HG03439 (cell line): ENCODE data around the gene RALGPS1.

ENCODE experiments used
- ATAC-seq: cut with Tn5 transposase; IDR thresholded peaks from one replicate; pipeline ENCODE4 v1.9.1; 2021; ENCODE audit warnings: mild to moderate bottlenecking, moderate library complexity; ENCODE audit not compliant: unreplicated experiment

RALGPS1 gene

GRCh38 chr9:127020036-127020801 lies 105.6 kb downstream of the RALGPS1 start:
- no peak for ATAC-seq

- ATAC-seq = no peak
Observed at GRCh38 chr9:127020802-127021078, 106.2 kb downstream of the RALGPS1 start.

- no peak for ATAC-seq
Observed at GRCh38 chr9:127021664-127022363, 107.2 kb downstream of the RALGPS1 start.

DNA sequence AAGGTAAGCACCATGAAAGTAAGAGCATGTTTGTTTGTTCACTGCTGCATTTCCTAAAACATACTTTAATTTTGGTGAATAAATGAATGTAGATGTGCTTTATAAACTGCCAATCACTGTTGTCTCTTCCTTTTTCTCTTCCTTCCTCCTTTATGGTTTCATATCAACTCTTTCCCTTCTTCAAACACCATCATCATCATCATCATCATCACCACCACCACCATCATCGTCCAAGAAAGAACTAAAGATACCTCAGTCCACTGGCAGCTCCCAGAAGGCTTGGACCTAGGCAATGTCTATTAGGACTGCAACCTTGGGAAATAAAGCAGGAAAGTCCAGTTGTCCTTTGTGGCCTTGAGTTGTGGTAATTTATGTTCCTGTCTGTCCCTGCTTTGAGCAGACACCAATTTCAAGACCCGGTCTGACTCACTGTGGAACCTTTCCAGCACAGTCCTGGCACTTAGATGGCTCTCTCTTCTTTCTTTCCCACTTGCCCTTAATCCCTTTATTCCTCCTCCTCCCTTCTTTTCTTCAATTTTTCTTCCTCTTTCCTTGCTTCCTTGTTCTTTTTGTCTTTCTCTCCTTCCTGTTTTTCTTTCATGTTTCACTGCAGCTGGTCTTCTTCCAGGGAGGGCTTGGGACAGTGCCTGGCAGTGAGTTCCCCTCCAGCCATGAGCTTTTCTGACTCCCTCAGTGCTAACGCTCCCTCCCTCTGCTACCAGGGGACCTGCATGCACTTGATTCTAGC lies 108.5 kb downstream of the RALGPS1 start:
- ATAC-seq = no peak

GRCh38 chr9:127025042-127025441 lies 110.5 kb downstream of the RALGPS1 start:
- ATAC-seq = no peak

- ATAC-seq = no peak
Observed at GRCh38 chr9:127027694-127028093, 113.1 kb downstream of the RALGPS1 start.

GRCh38 chr9:127029548-127029947 lies 115.0 kb downstream of the RALGPS1 start:
- ATAC-seq = no peak

DNA sequence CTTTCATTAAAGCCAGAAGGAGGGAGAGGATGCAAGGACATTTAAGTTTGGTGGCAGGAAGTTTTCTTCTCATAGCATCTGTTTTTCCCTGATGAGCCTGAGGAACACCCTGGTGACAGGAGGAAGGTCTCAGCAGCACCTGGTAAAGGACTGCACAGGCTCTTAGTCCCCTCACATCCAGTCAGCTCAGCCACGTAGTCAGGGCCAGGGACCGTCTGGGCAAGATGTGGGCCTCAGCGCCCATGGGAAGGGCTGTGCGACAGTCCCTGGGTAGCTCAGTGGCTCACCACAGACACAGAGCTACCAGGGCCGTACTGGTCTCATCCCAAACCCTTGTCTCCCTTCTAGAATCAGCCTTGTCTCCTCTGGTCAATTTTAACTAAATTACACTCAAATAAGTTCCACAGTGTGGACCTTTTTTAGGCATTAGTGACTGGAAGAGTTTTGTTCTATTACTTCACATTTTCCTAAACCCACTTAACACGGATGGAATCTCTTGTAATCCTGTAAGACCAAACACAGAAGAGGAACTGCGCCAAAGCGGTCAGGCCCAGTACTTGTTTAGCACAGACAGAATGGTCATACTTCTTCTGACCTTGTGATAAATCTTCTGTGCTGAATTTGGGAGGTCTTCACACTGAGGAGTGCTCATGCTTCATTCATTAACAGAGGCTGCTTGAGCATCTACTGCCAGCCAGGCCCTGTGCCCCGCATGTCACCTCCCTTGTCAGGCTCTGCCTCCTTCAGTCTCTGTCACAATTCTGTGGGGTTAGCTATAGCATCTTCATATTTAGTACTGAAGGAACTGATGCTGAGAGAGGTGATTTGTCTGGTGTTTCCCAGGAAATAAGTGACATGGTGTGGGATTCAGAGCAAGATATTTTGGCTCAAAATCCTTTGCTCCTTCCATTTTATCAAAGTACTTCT lies 116.5 kb downstream of the RALGPS1 start:
- no peak for ATAC-seq

- no peak for ATAC-seq
Observed at GRCh38 chr9:127032256-127032655, 117.7 kb downstream of the RALGPS1 start.

DNA sequence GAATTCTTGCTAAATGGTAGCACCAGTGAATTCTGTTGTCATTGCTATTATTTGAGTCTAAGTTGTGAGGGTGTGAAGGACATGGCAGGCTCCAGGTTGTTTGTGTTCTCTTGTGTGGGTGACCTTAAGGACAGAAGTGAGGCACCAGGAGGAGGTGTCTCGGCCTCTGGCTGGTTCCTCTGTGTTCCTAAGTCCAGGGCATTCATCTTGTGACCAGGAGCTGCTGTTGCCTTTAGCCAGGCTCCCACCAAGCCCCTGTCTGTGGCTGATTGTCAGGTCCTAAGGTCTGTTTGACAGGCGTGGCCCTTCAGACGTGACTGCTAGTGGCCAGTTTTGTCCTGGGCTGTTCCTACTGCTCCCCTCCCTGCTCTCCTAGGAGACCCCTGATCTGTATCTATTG lies 118.5 kb downstream of the RALGPS1 start:
- ATAC-seq = no peak

- no peak for ATAC-seq
Observed at GRCh38 chr9:127033789-127034188, 119.2 kb downstream of the RALGPS1 start.

DNA sequence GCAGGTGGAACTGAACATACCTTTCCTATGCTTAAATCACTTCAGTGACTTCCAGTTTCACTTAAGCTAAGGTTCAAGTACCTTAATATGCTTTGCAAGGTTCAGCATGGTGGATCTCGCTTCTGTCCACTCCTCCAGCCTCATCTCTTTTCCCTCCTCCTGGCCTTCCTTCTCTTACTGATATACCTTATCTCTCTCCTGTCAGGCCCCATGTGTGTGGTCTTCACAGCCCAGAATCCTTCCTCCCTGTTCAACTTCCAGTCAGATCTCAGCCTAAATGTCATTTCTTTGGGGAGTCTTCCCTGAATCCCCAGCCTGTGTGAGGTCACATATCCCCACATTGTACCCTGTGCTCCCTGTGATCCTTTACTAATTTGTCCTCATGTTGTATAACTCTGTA lies 120.1 kb downstream of the RALGPS1 start:
- ATAC-seq = no peak

GRCh38 chr9:127035423-127035822 lies 120.8 kb downstream of the RALGPS1 start:
- no peak for ATAC-seq

DNA sequence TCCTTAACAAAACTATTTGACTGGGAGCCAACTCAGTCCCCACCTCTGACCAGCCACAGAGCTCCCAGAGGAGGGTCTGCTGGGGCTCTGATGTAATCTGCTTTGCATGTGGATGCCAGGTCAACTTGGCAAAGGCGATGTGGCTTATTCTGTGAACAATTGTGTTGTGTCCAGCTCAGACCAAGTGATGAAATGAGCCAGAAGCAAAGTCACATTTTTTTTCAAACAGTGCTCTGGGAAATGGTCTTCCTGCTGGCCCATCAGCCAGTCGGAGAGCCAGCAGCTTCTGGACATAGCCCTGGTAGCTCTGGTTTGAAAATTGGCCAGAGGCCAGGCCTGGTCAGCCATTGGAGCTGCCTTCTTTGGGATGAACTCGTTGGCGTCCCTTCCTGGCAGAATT lies 121.4 kb downstream of the RALGPS1 start:
- no peak for ATAC-seq

GRCh38 chr9:127036437-127036836 lies 121.9 kb downstream of the RALGPS1 start:
- no peak for ATAC-seq

DNA sequence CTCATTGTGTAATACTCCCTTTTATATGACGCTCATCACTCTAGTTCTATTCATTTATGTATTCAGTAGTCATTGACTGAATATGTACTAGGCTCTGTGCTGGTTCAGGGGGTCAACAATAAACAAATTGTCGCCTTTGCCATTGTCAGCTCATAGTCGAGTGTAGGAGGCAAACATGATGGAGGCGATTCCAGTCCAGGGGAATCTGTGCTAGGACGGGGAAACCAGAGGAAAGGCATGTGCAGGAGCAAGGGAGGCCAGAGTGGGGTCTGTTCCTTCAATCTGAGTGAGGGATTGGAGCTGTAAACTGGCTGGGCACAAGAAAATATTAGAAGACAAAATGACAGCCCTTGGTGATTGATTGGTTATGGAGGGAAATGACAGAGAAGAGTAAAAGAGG lies 123.9 kb downstream of the RALGPS1 start:
- ATAC-seq = no peak

GRCh38 chr9:127039492-127039891 lies 124.9 kb downstream of the RALGPS1 start:
- no peak for ATAC-seq

DNA sequence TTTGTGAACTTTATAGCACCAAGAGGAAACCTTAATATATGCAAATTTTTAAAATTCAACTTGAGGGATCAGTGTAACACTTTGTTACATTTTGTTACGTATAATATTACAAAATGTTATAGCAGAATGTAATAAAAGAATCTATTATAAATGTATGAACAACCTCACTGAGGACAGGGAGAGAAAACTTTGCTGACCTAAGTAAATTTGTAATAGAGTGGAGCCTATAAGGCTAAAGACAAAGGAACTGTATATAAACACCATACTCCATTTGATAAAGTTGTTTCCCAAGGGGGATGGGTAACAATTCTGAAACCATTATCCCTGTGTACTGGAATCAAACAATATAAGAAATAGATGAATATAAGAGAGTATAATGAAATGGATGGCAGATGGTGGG lies 130.6 kb downstream of the RALGPS1 start:
- no peak for ATAC-seq

GRCh38 chr9:127047971-127048370 lies 133.4 kb downstream of the RALGPS1 start:
- no peak for ATAC-seq

GRCh38 chr9:127049044-127049443 lies 134.5 kb downstream of the RALGPS1 start:
- no peak for ATAC-seq

DNA sequence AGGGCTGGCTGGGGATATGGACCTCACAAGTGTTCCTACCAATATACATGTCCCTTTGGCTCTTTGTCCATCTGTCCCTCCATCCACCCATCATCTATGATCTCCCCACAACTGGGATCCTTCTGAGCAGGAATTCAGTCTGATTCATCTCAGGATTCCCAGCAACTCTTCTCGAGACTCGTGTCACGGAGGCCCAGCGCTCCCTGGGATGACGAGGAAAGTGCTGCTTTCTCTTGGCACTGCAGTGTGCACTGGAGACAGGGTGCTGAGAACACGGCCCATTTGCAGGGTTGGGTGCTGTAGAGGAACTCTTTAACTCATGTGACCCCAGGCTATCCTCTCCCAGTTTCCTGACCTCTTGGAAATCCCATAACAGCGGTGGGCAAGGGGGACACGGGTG lies 135.0 kb downstream of the RALGPS1 start:
- ATAC-seq = no peak
